Activated CD8-positive, alpha-beta T cell treated with anti-CD3 and anti-CD28 coated beads for 36 hours (primary cell): Measurements from ENCODE around the gene OPCML. TPM values are rescaled to one million over a fixed set of nuclear protein-coding genes. Genes with fewer than 3 reads are reported as not detected.

Experiments
- ATAC-seq: fragments of 200-7000 bp; cut with Tn5 transposase; one replicate; pipeline ENCODE4 v1.10.0; 2021; ENCODE audit warnings: mild to moderate bottlenecking, moderate library complexity
- CTCF ChIA-PET: fragments of 350-600 bp; sonication (Branson Sonifier 250); formaldehyde crosslinking; loops from one replicate; lab custom pipeline; 2021; ENCODE audit warnings: antibody characterized with exemption; lab: Charles Lee
- POLR2A ChIA-PET: fragments of 350-600 bp; sonication (Branson Sonifier 250); formaldehyde crosslinking; loops from one replicate; lab custom pipeline; 2021; ENCODE audit warnings: antibody characterized with exemption; lab: Charles Lee
- DNase-seq: peaks from one replicate; pipeline ENCODE4 v3.0.0-alpha.2; 2020
- H3K27ac Mint-ChIP-seq: one replicate; pipeline ENCODE4 v1.8.0; 2021; ENCODE audit warnings: mild to moderate bottlenecking, mixed read lengths
- H3K27me3 Mint-ChIP-seq: one replicate; pipeline ENCODE4 v1.8.0; 2021; ENCODE audit warnings: mixed read lengths
- H3K36me3 Mint-ChIP-seq: one replicate; pipeline ENCODE4 v1.8.0; 2021; ENCODE audit warnings: low read depth, mixed read lengths
- H3K4me1 Mint-ChIP-seq: one replicate; pipeline ENCODE4 v1.8.0; 2021; ENCODE audit warnings: low read depth, mixed read lengths
- H3K4me3 Mint-ChIP-seq: one replicate; pipeline ENCODE4 v1.8.0; 2021; ENCODE audit warnings: mild to moderate bottlenecking, moderate library complexity, mixed read lengths
- H3K9me3 Mint-ChIP-seq: one replicate; pipeline ENCODE4 v1.8.0; 2021; ENCODE audit warnings: mixed read lengths
- intact Hi-C: fragments of 100-400 bp; cut with micrococcal nuclease; formaldehyde crosslinking; loops from one replicate; pipeline ENCODE4 v1.10.0; 2022
- total RNA-seq, 2 experiments: library from RNA; stranded (reverse); gene quantifications; one replicate each; pipeline ENCODE4 v1.2.3, GENCODE V29; 2021
- TF ChIP-seq, protein P1 (sequence below): fragments of 200-600 bp; IDR thresholded peaks from one replicate; pipeline ENCODE4 v1.8.0; 2022; ENCODE audit warnings: antibody characterized with exemption, mild to moderate bottlenecking

Gene OPCML
- total RNA-seq, 2 experiments from 2014 or later: not detected

DNA sequence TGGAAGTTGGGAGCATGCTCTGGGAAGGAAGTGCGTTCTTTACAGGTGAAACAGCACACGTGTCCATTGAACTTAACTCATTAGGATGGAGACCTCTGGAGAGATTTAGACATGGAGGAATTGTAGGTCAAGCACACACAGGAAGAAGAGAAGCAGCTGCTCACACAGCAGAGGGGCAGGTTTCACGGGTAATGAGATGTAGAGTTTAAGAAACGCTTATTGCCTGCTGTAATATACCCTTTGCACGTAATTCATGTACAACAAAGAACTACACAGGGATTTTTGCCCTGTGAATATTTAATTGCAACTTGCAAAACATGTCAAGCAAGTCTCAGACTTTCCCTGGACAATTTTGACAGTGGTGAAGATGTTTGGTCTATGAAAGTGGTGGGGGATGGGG lies 508.0 kb downstream of the OPCML start:
- H3K4me1 Mint-ChIP-seq: no peaks in the 10 kb centered on the region
- POLR2A ChIA-PET: no interaction called here
- no peak for ATAC-seq
- no peak overlapping the region for H3K27ac Mint-ChIP-seq
- no peaks in the 10 kb centered on the region for H3K9me3 Mint-ChIP-seq
- intact Hi-C loops: no loop called here
- no peak for DNase-seq
- H3K27me3 Mint-ChIP-seq: no peaks in the 10 kb centered on the region
- no peaks in the 10 kb centered on the region for H3K36me3 Mint-ChIP-seq
- CTCF ChIA-PET: no interaction called here
- TF ChIP-seq, protein P1, sequence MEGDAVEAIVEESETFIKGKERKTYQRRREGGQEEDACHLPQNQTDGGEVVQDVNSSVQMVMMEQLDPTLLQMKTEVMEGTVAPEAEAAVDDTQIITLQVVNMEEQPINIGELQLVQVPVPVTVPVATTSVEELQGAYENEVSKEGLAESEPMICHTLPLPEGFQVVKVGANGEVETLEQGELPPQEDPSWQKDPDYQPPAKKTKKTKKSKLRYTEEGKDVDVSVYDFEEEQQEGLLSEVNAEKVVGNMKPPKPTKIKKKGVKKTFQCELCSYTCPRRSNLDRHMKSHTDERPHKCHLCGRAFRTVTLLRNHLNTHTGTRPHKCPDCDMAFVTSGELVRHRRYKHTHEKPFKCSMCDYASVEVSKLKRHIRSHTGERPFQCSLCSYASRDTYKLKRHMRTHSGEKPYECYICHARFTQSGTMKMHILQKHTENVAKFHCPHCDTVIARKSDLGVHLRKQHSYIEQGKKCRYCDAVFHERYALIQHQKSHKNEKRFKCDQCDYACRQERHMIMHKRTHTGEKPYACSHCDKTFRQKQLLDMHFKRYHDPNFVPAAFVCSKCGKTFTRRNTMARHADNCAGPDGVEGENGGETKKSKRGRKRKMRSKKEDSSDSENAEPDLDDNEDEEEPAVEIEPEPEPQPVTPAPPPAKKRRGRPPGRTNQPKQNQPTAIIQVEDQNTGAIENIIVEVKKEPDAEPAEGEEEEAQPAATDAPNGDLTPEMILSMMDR: no peak
- no peak overlapping the region for H3K4me3 Mint-ChIP-seq

DNA sequence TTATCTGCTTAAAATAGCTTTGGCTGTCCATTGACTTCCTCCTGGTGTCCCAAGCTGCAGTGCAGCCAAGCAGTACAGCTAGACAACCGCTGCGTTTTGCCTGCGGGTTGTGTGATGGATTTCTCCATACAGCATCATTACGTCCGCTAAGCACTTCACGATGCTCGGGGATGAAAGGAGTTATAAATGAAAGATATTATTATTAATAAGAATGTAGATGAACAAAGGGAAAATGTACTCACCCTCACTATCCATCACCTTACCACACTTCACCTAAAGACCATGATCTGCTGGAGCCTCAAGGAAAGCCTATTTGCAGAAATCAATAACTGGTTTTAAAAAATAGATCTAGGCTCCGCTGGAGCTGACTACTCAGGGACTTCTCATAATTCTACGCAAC lies 509.1 kb downstream of the OPCML start:
- CTCF ChIA-PET: no interaction called here
- H3K9me3 Mint-ChIP-seq: no peaks in the 10 kb centered on the region

DNA sequence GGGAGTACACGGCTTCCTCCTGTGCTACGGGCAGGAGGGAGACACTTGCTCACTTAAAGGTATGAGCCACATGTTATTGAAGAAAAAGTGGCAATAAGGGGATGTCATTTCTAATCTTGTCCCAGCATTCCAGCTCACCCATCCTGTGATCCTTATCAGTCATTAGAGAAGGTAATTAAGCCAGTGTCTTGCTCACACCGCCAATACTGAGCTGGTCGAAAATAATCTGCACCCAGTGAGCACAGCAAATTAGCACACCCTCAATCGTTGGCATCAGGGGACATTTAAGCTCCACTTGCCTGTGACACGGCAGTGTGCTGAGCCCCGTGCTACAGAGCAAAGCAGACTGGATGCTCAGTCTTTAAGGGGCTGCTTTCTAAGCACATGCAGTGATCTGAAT lies 510.7 kb downstream of the OPCML start:
- no peak overlapping the region for H3K27ac Mint-ChIP-seq
- intact Hi-C loops: no loop called here
- no peaks in the 10 kb centered on the region for H3K9me3 Mint-ChIP-seq
- DNase-seq: no peak
- CTCF ChIA-PET: no interaction called here
- POLR2A ChIA-PET: no interaction called here
- H3K4me1 Mint-ChIP-seq: no peaks in the 10 kb centered on the region
- H3K36me3 Mint-ChIP-seq: no peaks in the 10 kb centered on the region
- TF ChIP-seq, protein P1: no peak
- H3K27me3 Mint-ChIP-seq: no peaks in the 10 kb centered on the region
- ATAC-seq: no peak
- no peak overlapping the region for H3K4me3 Mint-ChIP-seq

More for the DNA sequence above, 509.1 kb downstream of the OPCML start:
- Mint-ChIP-seq H3K4me3 (no peak overlapping the region), H3K4me1 (no peaks in the 10 kb centered on the region), H3K27ac (no peak overlapping the region), H3K27me3 (no peaks in the 10 kb centered on the region), H3K36me3 (no peaks in the 10 kb centered on the region)
- TF ChIP-seq, protein P1: no peak
- DNase-seq: no peak
- no peak for ATAC-seq
- POLR2A ChIA-PET: interaction anchor here (0.6 kb wide), 1 partner anchor 1723 kb away, joined by 3 read pairs; no protein-coding TSS in a partner anchor
- intact Hi-C loops: no loop called here

DNA sequence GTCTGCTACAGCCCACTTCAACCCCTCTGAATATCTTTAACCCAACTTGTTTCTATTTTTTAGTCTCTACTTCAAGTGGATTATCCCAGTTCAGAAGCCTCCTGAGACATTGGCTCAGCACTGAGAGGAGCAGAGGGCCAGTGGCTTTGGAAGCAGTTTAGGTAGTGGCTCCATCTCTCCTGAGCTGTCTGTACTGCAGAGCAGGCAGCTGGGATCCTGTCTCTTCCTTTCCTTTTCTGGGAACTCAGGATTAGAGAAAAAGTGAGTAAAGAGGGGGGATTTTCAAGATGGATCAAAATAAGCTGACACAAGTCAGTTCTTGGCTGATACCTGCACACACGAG lies 512.0 kb downstream of the OPCML start:
- no peak for ATAC-seq
- ChIA-PET POLR2A (interaction anchor here (0.6 kb wide), 1 partner anchor 1376 kb away, joined by 3 read pairs; no protein-coding TSS in a partner anchor), CTCF (no interaction called here)
- Mint-ChIP-seq H3K4me3 (no peak overlapping the region), H3K27me3 (no peaks in the 10 kb centered on the region), H3K27ac (no peak overlapping the region), H3K9me3 (no peaks in the 10 kb centered on the region), H3K36me3 (no peaks in the 10 kb centered on the region), H3K4me1 (no peaks in the 10 kb centered on the region)
- intact Hi-C loops: no loop called here
- DNase-seq: no peak
- TF ChIP-seq, protein P1: no peak

DNA sequence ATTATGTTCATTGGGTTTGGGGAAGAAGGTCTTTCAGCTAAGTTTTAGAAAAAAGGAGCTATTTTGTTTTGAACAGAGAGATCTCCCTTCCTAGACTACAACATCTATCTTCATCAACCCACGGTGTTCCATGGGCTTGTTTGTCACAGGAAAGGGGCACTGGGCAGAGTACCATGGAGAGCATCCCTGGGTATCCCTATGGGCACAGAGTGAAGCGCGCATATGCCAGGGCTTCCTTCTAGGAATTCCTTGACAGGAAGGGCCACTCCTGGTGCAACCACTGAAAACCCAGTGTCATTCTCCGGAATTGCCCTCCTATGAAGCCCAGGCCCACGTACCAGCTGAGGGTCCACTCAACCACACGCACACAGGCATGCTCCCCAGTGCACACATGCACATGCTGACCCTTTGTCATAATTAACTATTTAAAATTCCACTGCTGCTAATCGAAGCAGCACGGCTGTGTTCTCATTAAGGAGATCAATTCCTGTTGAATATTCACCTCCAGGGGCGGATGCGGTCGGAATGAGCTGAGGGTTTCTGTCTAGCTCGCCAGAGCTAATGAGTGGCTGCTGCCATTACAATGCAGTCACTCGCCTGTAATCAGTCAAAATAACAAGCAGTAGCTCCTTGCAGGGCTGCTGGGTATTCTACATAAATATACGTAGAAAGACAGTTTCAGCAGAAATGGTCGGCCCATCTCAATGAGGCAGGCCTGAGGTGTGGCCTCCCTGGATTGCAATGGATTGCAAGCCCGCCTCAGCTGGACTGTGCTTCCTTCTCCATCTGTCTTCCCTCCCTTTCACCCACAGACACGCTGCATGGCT lies 512.5 kb downstream of the OPCML start:
- H3K4me1 Mint-ChIP-seq: no peaks in the 10 kb centered on the region
- TF ChIP-seq, protein P1: no peak
- no peaks in the 10 kb centered on the region for H3K36me3 Mint-ChIP-seq
- intact Hi-C loops: no loop called here
- no peak overlapping the region for H3K27ac Mint-ChIP-seq
- CTCF ChIA-PET: no interaction called here
- POLR2A ChIA-PET: interaction anchor here (0.6 kb wide), 1 partner anchor 1376 kb away, joined by 3 read pairs; no protein-coding TSS in a partner anchor
- DNase-seq (no peak), ATAC-seq (no peak)
- no peaks in the 10 kb centered on the region for H3K9me3 Mint-ChIP-seq
- H3K4me3 Mint-ChIP-seq: no peak overlapping the region
- H3K27me3 Mint-ChIP-seq: no peaks in the 10 kb centered on the region
